ENCODE measurements around the gene ACBD7.

Gene ACBD7

DNA sequence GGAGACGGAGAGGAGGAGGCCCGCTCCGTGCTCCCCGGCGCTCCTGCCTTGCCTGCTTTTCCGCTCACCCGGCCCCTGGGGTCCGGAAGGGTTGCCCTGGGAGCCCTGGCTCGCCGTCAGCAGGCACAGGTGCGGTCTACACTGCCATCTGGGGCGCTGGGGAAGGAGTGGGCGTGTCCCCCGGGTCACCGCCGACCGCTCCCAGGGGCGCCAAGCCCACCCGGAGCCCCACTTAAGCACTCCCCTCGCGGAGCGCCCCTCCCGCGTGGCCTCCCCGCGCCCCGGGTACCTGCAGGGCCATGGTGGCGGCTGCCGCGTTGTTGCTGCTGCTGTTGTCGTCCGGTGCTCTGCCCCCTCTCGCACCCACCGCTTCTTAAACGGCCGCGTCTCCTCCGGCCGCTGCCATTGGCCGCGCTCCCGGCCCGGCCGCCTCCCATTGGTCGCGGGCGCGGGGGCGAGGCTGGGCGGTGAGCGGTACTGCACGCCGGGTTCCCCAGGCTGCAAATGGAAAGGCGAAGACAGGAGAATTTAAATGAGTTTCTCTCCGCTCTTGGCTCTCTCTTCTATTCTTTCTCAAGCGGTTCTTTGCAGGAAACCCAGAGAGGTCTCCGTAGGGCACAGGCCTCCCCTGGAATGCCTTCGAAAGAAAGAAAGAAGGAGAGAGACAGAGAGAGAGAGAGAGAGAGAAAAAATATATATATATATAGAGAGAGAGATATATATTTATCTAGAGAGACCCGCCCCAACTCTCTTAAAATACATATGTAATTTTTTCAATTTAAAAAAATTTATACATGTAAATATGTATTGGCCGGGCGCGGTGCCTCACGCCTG, at the start of gene ACBD7 (continued):
- TF ChIP-seq, protein P1, sequence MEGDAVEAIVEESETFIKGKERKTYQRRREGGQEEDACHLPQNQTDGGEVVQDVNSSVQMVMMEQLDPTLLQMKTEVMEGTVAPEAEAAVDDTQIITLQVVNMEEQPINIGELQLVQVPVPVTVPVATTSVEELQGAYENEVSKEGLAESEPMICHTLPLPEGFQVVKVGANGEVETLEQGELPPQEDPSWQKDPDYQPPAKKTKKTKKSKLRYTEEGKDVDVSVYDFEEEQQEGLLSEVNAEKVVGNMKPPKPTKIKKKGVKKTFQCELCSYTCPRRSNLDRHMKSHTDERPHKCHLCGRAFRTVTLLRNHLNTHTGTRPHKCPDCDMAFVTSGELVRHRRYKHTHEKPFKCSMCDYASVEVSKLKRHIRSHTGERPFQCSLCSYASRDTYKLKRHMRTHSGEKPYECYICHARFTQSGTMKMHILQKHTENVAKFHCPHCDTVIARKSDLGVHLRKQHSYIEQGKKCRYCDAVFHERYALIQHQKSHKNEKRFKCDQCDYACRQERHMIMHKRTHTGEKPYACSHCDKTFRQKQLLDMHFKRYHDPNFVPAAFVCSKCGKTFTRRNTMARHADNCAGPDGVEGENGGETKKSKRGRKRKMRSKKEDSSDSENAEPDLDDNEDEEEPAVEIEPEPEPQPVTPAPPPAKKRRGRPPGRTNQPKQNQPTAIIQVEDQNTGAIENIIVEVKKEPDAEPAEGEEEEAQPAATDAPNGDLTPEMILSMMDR (tag by site-specific recombination; IDR thresholded peaks at IDR 0.05): peak; percentile 82
- no peak for TF ChIP-seq ZNF404 (tag by site-specific recombination; IDR thresholded peaks at IDR 0.05)
- TF ChIP-seq HOXD13 (CRISPR knock-in tag; IDR thresholded peaks at IDR 0.05; ENCODE audit: borderline replicate concordance): no peak
- TF ChIP-seq ZBTB48 (tag by site-specific recombination; IDR thresholded peaks at IDR 0.05): peak; percentile 98
- TF ChIP-seq MZF1 (tag by site-specific recombination; IDR thresholded peaks at IDR 0.05; ENCODE audit: borderline replicate concordance): peak; percentile 62; the same call in 1 of the 2 replicates
- TF ChIP-seq ZIC2 (tag by site-specific recombination; IDR thresholded peaks at IDR 0.05): peak; percentile 86
- TF ChIP-seq, protein P2, sequence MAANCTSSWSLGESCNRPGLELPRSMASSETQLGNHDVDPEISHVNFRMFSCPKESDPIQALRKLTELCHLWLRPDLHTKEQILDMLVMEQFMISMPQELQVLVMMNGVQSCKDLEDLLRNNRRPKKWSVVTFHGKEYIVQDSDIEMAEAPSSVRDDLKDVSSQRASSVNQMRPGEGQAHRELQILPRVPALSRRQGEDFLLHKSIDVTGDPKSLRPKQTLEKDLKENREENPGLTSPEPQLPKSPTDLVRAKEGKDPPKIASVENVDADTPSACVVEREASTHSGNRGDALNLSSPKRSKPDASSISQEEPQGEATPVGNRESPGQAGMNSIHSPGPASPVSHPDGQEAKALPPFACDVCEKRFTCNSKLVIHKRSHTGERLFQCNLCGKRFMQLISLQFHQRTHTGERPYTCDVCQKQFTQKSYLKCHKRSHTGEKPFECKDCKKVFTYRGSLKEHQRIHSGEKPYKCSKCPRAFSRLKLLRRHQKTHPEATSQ (tag by site-specific recombination; IDR thresholded peaks at IDR 0.05): peak; percentile 69; the same call in 1 of the 2 replicates
- TF ChIP-seq ZNF169 (tag by site-specific recombination; IDR thresholded peaks at IDR 0.05): no peak
- no peak for TF ChIP-seq ZNF768 (tag by site-specific recombination; IDR thresholded peaks at IDR 0.05)
- TF ChIP-seq GFI1B (tag by site-specific recombination; IDR thresholded peaks at IDR 0.05): no peak
- peak; percentile 91; the same call in 1 of the 2 replicates for TF ChIP-seq ZNF2 (tag by site-specific recombination; IDR thresholded peaks at IDR 0.05)
- peak; percentile 75 for TF ChIP-seq EGR2 (tag by site-specific recombination; IDR thresholded peaks at IDR 0.05; ENCODE audit: low read depth)
- peak; percentile 24; the same call in 1 of the 2 replicates for TF ChIP-seq OSR2 (tag by site-specific recombination; IDR thresholded peaks at IDR 0.05)
- TF ChIP-seq SP2 (tag by site-specific recombination; IDR thresholded peaks at IDR 0.05): peak; percentile 85
- no peak for TF ChIP-seq FEZF1 (tag by site-specific recombination; IDR thresholded peaks at IDR 0.05)
- peak; percentile 80 for TF ChIP-seq SCRT2 (tag by site-specific recombination; IDR thresholded peaks at IDR 0.05)
- peak; percentile 52; the same call in 1 of the 2 replicates for TF ChIP-seq ZSCAN30 (tag by site-specific recombination; IDR thresholded peaks at IDR 0.05)
- peak; percentile 73; the same call in 1 of the 2 replicates for TF ChIP-seq ZNF610 (tag by site-specific recombination; IDR thresholded peaks at IDR 0.05; ENCODE audit: borderline replicate concordance)
- TF ChIP-seq ZFHX2 (tag by site-specific recombination; conservative IDR thresholded peaks at IDR 0.05): peak; percentile 86
- peak; percentile 68; the same call in 1 of the 2 replicates for TF ChIP-seq KLF8 (tag by site-specific recombination; IDR thresholded peaks at IDR 0.05)
- peak; percentile 98 for TF ChIP-seq KLF9 (tag by site-specific recombination; IDR thresholded peaks at IDR 0.05; ENCODE audit: low read depth)
- peak; percentile 41; the same call in 1 of the 2 replicates for TF ChIP-seq BCL11B (tag by site-specific recombination; IDR thresholded peaks at IDR 0.05; ENCODE audit: low read depth)
- TF ChIP-seq ZNF596 (tag by site-specific recombination; IDR thresholded peaks at IDR 0.05): peak; percentile 86

DNA sequence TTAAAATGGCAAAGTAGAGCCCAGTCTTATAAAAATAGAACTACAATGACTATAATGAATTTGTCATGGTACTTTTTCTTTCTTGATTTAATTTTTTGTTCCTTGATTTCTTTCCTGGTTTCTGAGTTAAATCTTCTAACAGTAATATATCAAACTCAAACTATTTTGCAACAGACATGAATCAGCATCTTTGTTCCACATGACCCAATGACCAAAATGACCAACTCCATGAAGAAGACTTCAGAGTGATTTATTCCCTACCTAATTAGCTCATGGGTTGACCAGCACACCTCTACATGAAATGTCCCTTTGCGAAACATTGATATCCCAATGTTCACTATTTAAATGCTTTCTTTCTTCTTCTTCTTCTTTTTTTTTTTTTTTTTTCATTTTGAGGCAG, 49.1 kb upstream of the ACBD7 start:
- peaks cover 16 to 52% of the 10 kb centered on the region in 2 experiments; a peak in 2 of 3 replicates for H3K36me3 ChIP-seq (ENCODE audit: control insufficient read depth in 2 of 2, insufficient read depth in 1 of 2, low read length in 2 of 2)
- POLR2A ChIA-PET: no interaction called here
- H3K4me3 ChIP-seq (ENCODE audit: low read depth, low read length): no peak overlapping the region
- H3K27ac ChIP-seq (ENCODE audit: extremely low read depth, low read depth, low read length): no peak overlapping the region
- H3K9me3 ChIP-seq (ENCODE audit: control insufficient read depth, insufficient read depth, low read depth, low read length): no peaks in the 10 kb centered on the region
- peaks cover 8% of the 10 kb centered on the region; the same call in 1 of the 2 replicates for H3K4me1 ChIP-seq (ENCODE audit: control insufficient read depth, insufficient read depth, low read length)
- CTCF ChIA-PET: interaction anchor here (0.6 to 0.9 kb wide), 2 partner anchors 29 to 166 kb away, joined by 3 to 5 read pairs; no protein-coding TSS in a partner anchor
- no peak for TF ChIP-seq ZNF621 (tag by site-specific recombination; IDR thresholded peaks at IDR 0.05)
- no peak for TF ChIP-seq GLIS2 (tag by site-specific recombination; IDR thresholded peaks at IDR 0.05)
- no peak for TF ChIP-seq ZNF157 (tag by site-specific recombination; IDR thresholded peaks at IDR 0.05)
- no peak for TF ChIP-seq KLF8 (tag by site-specific recombination; IDR thresholded peaks at IDR 0.05)
- no peak for TF ChIP-seq ZIC2 (tag by site-specific recombination; IDR thresholded peaks at IDR 0.05)
- TF ChIP-seq, protein P3, sequence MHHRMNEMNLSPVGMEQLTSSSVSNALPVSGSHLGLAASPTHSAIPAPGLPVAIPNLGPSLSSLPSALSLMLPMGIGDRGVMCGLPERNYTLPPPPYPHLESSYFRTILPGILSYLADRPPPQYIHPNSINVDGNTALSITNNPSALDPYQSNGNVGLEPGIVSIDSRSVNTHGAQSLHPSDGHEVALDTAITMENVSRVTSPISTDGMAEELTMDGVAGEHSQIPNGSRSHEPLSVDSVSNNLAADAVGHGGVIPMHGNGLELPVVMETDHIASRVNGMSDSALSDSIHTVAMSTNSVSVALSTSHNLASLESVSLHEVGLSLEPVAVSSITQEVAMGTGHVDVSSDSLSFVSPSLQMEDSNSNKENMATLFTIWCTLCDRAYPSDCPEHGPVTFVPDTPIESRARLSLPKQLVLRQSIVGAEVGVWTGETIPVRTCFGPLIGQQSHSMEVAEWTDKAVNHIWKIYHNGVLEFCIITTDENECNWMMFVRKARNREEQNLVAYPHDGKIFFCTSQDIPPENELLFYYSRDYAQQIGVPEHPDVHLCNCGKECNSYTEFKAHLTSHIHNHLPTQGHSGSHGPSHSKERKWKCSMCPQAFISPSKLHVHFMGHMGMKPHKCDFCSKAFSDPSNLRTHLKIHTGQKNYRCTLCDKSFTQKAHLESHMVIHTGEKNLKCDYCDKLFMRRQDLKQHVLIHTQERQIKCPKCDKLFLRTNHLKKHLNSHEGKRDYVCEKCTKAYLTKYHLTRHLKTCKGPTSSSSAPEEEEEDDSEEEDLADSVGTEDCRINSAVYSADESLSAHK (tag by site-specific recombination; IDR thresholded peaks at IDR 0.05): no peak
- no peak for TF ChIP-seq HOXC10 (CRISPR knock-in tag; IDR thresholded peaks at IDR 0.05)
- no peak for TF ChIP-seq ZBTB21 (tag by site-specific recombination; IDR thresholded peaks at IDR 0.05)
- no peak for TF ChIP-seq ZFP41 (tag by site-specific recombination; IDR thresholded peaks at IDR 0.05; ENCODE audit: borderline replicate concordance)
- no peak for TF ChIP-seq ZNF548 (tag by site-specific recombination; IDR thresholded peaks at IDR 0.05)
- no peak for TF ChIP-seq HOXD13 (CRISPR knock-in tag; IDR thresholded peaks at IDR 0.05; ENCODE audit: borderline replicate concordance)
- TF ChIP-seq ZNF132 (tag by site-specific recombination; IDR thresholded peaks at IDR 0.05; ENCODE audit: borderline replicate concordance): no peak
